DMS153 treated with DMSO at 0.1 percent for 48 hours (cell line): Measurements from ENCODE around the gene SNCB.

ENCODE experiments used
- DNase-seq: peaks from one replicate; lab custom pipeline; 2025; ENCODE audit not compliant: unreplicated experiment; lab: John Stamatoyannopoulos, UW

The SNCB gene

DNA sequence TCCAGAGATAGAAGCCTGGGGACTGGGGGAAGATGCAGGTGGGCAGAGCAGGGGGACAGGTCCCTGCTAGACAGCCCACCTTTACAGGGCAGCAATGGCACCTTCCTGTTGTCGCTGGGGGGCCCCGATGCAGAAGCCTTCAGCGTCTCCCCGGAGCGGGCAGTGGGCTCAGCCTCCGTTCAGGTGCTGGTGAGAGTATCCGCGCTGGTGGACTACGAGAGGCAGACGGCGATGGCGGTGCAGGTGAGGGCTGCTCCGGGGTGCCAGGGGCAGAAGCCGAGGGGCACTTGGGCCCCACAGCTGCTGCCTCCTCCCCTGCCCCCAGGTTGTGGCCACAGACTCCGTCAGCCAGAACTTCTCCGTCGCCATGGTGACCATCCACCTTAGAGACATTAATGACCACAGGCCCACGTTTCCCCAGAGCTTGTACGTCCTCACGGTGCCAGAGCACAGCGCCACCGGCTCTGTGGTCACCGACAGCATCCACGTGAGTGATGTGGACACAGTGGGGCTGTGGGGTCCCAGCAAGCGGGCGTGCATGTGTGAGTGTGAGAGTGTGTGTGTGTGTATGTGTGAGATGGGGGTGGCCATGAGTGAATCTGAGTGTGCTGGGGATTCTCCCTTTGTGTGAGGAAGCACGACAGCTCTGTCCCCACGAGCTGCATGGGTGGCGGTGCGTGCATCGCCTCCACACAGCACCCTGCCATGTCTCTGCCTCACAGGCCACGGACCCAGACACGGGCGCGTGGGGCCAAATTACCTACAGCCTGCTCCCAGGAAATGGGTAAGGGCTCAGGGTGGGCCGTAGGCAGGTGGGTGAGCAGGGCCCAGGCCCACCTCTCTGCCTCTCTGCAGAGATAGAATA lies 52.8 kb downstream of the SNCB start:
- DNase-seq, result no peak

DNA sequence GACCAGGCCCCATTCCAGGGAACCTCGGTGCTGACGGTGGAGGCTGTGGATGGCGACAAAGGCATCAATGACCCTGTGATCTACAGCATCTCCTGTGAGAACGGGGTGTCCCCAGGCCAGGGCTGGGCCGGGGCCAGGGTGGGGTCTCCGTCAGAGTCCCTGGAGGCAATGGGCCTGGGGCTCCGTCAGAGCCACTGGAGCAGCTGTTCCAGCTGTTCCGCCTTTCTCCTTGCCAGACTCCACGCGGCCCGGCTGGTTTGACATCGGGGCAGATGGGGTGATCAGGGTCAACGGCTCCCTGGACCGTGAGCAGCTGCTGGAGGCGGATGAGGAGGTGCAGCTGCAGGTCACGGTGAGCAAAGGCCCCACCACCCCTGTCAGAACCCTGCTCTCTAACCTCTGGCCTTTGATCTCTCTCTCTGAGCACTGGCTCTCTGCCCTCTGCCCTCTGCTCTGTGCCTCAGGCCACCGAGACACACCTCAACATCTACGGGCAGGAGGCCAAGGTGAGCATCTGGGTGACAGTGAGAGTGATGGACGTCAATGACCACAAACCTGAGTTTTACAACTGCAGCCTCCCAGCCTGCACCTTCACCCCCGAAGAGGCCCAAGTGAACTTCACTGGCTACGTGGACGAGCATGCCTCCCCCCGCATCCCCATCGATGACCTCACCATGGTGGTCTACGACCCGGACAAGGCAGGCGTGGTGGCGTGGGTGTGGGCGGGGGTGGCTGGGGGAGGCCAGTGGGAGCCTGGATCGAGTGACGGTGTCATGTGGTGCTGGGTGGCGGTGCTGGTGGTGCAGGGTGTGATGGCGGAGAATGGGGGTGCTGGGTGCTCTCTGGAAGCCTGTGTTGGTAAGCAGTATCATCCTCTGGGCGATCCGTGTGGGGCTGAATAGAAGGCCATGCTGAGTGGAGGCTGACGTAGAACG lies 54.6 kb downstream of the SNCB start:
- DNase-seq, result no peak

DNA sequence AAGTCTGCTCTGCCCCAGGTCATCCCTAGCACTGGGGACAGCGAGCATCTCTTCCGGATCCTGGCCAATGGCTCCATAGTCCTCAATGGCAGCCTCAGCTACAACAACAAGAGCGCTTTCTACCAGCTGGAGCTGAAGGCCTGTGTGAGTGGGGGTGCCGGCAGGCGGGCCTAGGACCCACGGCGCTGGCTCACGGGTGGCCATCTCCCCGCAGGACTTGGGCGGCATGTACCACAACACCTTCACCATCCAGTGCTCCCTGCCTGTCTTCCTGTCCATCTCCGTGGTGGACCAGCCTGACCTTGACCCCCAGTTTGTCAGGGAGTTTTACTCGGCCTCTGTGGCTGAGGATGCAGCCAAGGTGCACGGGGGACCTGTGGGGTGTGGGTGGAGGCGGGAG lies 55.3 kb downstream of the SNCB start:
- no peak for DNase-seq

DNA sequence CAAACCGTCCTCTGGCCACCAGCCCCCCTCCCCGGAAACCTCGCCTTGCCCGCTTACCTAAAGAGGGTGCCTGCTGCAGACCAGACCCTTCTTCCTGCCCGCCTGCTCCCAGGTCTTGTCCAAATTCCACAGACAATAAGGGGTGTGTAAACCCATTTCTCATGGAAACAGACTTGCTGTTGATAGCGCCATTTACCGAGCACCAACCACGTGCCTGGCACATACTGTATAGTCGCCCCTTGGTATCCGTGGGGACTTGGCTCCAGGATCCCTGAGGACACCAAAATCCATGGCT lies 56.1 kb downstream of the SNCB start:
- DNase-seq, result no peak

DNA sequence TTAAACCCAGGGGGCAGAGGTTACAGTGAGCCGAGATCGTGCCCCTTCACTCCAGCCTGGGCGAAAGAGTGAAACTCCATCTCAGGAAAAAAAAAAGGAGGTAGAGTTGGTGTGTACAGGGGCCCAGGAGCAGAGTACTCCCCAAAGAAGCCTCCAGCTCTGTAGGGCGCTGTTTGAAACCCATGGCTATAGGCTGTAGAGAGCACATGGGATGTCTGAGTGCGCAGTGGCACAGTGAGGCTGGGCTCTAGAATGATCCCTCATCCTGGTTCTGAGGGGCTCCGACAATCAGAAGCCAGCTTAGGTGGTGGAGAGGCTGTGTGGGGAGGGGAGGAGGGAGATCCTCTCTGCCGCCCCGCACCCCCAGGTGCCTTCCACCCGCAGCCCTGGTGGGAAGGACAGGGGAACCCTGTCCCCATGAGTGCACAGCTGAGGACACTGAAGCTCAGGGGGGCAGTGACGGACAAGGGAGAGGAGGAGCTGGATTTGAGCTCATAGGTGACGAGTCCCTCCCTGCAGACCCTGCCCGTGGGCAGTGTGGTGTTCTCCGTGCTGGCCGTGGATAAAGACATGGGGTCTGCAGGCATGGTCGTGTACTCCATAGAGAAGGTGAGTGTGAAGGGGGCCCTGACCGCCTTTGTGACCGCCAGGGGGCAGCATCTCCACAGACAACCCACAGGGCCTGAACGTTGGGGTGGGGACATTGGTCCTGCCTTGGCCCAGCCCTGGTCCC lies 56.6 kb downstream of the SNCB start:
- no peak for DNase-seq
